Measurements from ENCODE around the gene FBXL17. TPM values are rescaled to one million over a fixed set of nuclear protein-coding genes. Genes with fewer than 3 reads are reported as not detected.

The FBXL17 gene
- total RNA-seq, 1 experiment from 2014 or later, result 16.2 TPM

DNA sequence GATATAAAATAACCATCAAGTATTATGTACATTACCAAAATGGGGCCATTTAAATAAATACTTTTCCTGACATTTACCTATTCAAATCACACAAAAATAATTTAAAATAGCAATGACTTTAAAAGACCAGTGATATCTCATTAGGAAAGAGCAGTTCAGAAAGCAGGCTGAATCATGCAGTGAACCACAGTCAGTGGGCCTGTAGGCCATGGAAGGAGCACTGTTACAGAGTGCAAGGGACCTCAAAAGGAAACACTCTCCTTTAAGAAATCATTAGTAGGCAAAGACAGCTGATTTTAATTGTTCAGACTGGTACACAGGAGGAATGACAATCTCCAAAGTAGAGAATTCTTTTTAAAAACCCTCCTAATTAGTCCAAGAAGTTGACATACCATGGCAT lies 427.6 kb downstream of the FBXL17 start:
- Histone ChIP-seq H3K4me3 (no peak overlapping the region), H3K36me3 (no peaks in the 10 kb centered on the region), H3K27me3 (no peaks in the 10 kb centered on the region), H3K9me3 (no peaks in the 10 kb centered on the region)
- no peak for DNase-seq

DNA sequence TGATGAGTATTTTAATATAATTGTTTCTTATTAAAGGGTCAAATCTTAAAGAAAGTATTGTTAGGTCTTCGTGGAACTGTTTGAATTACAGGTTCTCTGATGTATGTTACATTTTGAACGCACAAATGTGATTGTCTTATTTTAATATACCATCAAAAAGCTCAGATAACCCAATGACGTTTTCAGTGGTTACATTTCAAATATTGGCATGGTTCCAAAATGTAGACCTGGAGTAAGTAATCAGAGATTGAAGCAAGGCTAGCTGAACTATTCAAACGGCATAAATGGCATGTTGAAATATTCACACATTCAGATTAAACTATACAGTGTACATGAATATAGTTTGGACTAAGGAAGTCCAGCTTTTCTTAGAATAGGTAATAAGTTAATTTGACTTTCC lies 429.4 kb downstream of the FBXL17 start:
- Histone ChIP-seq H3K4me3 (no peak overlapping the region), H3K36me3 (no peaks in the 10 kb centered on the region)
- no peak for DNase-seq

DNA sequence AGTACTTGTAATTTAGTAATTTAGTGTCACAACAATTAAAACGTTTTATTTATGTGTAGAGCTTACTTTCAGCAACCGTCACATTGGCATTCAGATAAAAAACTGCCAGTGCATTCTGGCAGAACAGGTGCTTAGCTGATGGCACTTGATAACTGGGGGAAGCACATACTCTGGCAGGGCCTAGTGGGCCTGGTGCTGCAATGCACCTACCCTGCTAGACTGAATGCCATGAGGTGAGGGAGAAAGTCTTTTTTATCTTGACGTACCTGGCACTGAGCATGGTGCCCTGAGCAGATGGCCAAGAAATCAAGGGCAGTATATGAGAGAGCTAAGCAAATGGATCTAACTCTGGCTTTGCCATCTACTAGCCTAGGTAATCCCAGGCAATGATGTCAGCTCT lies 430.6 kb downstream of the FBXL17 start:
- DNase-seq, result no peak
- Histone ChIP-seq H3K36me3 (no peaks in the 10 kb centered on the region), H3K27me3 (no peaks in the 10 kb centered on the region), H3K4me3 (no peak overlapping the region), H3K9me3 (no peaks in the 10 kb centered on the region)

More for the DNA sequence above, 429.4 kb downstream of the FBXL17 start:
- Histone ChIP-seq H3K9me3 (no peaks in the 10 kb centered on the region), H3K27me3 (no peaks in the 10 kb centered on the region)

DNA sequence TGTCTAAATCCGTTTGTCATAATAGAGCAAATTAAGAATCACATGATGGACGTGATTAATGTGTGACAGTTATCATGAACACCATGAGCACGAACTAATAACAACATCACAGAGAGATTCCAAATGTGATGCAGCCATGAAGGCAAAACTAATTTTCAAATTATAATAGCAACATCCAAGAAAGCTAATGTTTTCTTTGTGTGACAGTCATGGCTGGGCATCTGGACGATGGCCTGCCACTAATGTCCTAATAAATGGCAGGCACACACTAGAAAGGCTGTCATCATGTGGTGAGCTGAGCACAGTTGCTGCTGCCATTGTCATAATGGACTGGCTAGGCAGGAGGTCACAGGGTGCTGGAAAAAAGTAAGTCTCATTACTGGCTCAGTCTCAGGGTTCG lies 431.1 kb downstream of the FBXL17 start:
- H3K4me3 ChIP-seq, result no peak overlapping the region
- H3K36me3 ChIP-seq, result no peaks in the 10 kb centered on the region
- no peaks in the 10 kb centered on the region for H3K9me3 ChIP-seq

DNA sequence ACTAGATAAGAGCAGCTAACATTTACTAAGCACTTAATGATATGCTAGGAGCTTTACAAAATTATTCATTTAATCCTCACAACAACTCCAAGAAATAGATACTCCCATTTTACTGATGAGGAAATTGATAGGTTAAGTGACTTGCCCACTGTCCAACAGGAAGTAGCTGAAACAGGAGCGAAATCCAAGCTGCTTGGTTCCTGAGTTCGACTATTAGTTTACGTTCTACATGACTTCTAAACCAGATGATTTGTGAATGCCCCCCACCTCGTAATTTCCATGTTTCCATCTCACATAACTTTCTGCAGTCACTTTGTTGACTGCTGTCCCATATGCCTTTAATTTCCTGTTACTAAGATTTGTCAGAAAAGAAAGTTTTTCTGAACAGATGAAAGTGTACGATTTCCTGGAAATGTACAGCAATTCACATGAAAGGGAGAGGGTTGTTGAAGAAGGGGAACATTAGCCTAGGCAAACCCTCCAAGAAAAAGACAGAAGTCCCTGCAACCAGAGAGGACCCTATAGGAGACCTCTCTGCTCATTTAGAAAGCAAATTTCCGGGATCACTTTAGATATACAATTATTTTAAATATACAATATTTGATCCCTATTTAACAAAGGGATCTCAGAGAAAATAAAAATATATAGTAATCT lies 432.1 kb downstream of the FBXL17 start:
- H3K4me3 ChIP-seq, result no peak overlapping the region
- no peak for DNase-seq
- H3K36me3 ChIP-seq, result no peaks in the 10 kb centered on the region
- H3K27me3 ChIP-seq, result no peaks in the 10 kb centered on the region
- H3K9me3 ChIP-seq, result no peaks in the 10 kb centered on the region

More for the DNA sequence above, 431.1 kb downstream of the FBXL17 start:
- no peaks in the 10 kb centered on the region for H3K27me3 ChIP-seq
- no peak for DNase-seq

DNA sequence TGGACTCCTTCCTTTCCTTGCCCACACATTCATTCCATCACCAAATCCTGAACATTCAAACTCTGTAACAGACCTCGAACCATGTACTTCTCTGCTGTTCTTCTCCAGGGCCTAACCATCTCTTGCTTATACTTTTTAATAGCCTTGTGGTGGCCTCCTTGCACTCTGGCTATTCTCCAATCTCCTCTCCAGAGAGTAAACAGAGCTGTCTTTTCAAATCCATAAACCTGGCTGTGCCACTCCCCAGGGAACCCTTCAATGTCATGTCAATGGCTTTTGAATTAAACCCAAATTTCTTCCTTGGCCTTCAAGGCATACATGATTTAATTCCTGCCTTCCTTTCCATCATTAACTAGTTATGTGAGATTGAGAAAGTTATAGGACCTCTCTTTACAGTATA lies 433.5 kb downstream of the FBXL17 start:
- Histone ChIP-seq H3K36me3 (no peaks in the 10 kb centered on the region), H3K4me3 (no peak overlapping the region), H3K9me3 (no peaks in the 10 kb centered on the region), H3K27me3 (no peaks in the 10 kb centered on the region)
- no peak for DNase-seq

DNA sequence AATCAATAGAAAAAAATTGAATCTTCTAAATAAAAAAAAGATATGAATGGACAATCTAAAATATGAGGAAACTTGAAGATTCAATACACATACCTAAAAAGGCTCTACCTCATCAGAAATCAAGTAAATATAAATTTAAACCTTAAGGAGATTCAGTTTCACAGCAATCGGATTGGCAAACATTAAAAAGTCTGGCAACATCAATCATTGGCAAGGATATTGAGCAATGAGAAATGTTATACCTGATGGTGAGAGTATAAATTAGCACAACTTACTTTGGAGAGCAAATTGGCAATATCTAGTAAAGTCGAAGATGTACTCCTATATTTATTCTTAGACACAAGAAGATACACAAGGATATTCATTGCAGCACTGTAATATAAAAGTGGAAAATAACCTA lies 436.8 kb downstream of the FBXL17 start:
- H3K36me3 ChIP-seq, result no peaks in the 10 kb centered on the region
- H3K4me3 ChIP-seq, result no peak overlapping the region
- no peak for DNase-seq
- H3K9me3 ChIP-seq, result no peaks in the 10 kb centered on the region
- H3K27me3 ChIP-seq, result no peaks in the 10 kb centered on the region

DNA sequence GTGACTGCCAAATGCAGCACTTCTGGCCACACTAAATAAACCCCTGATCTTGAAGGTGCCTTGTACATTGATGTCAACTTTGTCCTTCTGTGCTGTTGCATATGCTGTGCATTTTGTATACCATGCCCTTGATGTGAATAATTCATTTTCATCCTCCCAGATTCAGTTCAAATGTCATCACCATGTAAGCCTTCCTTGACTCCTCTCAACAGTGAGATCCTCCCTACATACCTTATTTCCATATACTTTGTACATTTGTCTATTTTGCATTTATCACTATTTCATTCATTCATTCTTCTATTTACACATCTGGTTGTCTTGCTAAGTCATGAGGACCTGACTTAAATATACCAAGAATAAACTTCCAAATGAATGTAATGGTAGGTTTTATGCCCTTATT lies 438.0 kb downstream of the FBXL17 start:
- no peak for DNase-seq
- Histone ChIP-seq H3K27me3 (no peaks in the 10 kb centered on the region), H3K4me3 (no peak overlapping the region), H3K9me3 (no peaks in the 10 kb centered on the region), H3K36me3 (no peaks in the 10 kb centered on the region)

DNA sequence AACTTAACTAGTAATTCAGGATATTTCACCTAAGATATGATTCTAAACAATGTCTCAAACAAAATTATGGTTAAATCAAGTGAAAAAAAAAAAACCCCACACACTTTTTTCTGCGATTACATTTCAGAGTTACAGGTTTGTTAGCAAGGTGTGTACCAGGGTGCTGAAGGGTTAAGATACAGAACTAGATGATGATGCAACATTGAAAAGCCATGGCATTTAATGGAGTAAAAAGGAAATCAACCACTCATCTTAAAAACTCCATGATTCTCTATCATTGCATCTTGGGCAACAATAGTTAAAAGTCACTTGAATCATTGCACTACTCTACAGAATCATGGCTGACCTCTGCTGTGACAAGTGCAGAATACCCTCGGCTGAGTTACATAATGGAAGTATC lies 440.9 kb downstream of the FBXL17 start:
- Histone ChIP-seq H3K4me3 (no peak overlapping the region), H3K27me3 (no peaks in the 10 kb centered on the region), H3K36me3 (no peaks in the 10 kb centered on the region), H3K9me3 (no peaks in the 10 kb centered on the region)
- no peak for DNase-seq

DNA sequence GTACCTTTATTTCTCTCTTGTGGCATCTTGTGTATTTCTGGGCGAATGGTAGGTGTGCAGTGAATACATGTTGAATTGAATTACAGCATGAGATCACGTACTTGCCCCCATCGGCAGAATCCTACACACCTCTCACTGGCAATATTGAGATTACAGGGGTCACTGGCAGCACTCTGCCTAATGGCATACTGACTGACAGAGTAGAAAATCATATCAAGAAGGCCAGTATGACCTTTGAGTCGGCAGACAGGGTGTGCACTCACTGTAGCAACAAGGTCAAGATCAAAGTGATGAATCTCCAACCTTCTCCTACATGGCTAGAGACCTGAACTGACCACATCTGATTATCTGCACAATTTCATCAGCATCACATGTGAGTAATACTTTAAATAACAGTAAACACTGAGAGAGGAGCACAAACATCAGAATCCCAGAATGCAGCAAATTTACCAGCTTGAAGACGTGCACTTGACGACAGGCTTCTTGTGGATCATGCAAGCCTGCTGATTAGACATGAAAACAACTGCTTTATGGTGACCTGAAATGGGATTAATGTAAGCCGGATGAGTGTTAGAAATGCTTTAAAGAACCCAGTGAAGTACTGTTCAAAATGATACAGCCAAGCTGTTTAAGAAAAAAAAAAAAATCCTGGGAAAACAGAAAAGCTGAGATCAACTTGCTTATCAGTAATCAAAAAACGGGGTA lies 444.1 kb downstream of the FBXL17 start:
- Histone ChIP-seq H3K9me3 (no peaks in the 10 kb centered on the region), H3K27me3 (no peaks in the 10 kb centered on the region), H3K4me3 (no peak overlapping the region), H3K36me3 (no peaks in the 10 kb centered on the region)
- no peak for DNase-seq

DNA sequence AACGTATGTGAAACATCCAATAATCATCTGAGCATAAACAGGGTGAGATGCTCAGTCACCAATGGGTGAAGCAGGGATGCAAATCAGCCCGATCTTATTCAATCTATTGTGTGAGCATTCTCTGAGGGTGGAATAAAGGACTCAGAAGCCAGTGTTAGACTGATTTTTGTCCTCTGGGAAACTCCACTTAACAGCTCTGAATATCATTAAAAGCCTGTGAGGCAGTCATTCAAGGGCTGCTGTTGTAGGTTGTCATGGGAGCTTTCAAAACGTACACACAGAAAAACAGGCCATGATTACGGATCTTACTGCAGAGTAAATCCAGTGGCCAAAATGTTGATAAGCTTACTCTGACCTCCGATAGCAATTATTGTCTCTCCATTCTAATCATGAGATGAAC lies 444.7 kb downstream of the FBXL17 start:
- Histone ChIP-seq H3K27me3 (no peaks in the 10 kb centered on the region), H3K4me3 (no peak overlapping the region), H3K9me3 (no peaks in the 10 kb centered on the region), H3K36me3 (no peaks in the 10 kb centered on the region)
- DNase-seq, result no peak

DNA sequence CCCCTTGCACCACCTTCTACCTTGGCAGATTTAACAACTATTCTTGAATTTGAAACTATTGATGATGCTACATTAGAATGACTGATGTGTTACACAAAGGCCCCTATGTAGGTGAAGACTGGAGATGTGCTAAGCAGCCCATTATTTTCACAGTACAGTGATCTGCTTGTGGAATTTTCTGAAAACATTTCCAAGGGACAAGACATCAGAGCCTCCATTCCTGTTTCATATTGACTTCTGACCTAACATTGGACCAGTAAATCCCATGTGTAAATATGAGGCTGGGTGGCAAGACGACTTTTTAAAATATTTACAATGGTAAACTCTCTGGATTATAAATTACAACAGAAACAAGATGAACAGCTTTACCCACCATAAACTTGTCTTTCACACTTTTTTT lies 445.4 kb downstream of the FBXL17 start:
- Histone ChIP-seq H3K27me3 (no peaks in the 10 kb centered on the region), H3K36me3 (no peaks in the 10 kb centered on the region), H3K4me3 (no peak overlapping the region), H3K9me3 (no peaks in the 10 kb centered on the region)
- DNase-seq, result no peak

DNA sequence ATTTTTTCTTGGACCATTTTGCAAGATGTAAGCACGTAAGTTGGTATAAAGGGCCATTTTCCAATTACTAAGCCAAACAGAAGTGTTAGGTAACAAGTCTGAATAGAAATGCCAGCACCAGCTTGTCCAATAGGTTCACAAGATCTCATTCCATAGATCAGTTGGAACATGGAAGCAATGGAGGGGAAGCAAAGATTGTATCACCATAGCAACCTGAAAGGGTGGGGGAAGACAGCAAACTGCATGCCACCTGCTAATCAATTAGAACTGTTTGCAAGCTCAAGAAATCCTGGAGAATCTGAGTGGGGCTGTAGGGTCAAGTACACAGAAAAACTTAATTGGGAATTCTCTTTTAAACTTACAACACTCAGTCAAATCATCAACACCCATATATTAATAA lies 446.3 kb downstream of the FBXL17 start:
- no peaks in the 10 kb centered on the region for H3K36me3 ChIP-seq
- no peak for DNase-seq
- no peaks in the 10 kb centered on the region for H3K27me3 ChIP-seq
- no peaks in the 10 kb centered on the region for H3K9me3 ChIP-seq
- H3K4me3 ChIP-seq, result no peak overlapping the region

DNA sequence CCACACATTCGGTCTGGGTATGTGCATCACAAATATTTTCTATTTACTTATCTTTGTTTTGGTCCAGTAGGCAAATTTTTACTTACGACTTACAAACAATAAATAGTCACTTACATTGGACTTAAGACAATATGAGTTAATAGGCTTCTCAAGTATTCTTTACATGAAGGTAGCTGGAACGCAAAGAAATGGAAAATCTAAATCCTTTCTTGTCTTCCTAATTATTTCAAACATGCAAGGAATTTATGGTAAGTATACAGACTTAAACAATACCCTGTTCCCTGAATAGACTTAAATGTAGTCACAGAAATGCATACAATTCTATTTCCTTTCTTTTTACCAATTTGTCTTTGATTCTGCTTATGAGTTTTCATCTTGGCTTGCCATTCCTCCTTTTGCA lies 448.6 kb downstream of the FBXL17 start:
- H3K4me3 ChIP-seq, result no peak overlapping the region
- H3K9me3 ChIP-seq, result no peaks in the 10 kb centered on the region
- H3K36me3 ChIP-seq, result no peaks in the 10 kb centered on the region
- H3K27me3 ChIP-seq, result no peaks in the 10 kb centered on the region
- no peak for DNase-seq

DNA sequence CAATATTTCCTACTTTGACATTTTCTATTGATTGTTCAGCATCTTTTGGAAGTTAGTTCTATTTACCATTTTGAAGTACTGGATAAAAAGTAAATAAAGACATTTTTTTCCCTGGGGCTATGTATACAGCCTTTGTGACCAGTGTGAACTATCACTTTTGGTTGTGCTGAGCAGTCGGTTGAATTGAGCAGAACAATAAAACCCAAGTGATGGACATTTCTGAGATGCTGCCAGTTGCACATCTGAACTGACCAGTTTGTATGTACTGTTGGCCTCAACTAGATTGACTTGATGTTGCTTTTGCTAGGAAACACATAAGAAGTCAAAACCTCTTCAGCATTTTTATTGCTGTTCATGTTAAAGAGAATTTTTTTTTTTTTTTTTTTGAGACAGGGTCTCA lies 451.0 kb downstream of the FBXL17 start:
- Histone ChIP-seq H3K4me3 (no peak overlapping the region), H3K27me3 (no peaks in the 10 kb centered on the region), H3K36me3 (no peaks in the 10 kb centered on the region), H3K9me3 (no peaks in the 10 kb centered on the region)
- no peak for DNase-seq

DNA sequence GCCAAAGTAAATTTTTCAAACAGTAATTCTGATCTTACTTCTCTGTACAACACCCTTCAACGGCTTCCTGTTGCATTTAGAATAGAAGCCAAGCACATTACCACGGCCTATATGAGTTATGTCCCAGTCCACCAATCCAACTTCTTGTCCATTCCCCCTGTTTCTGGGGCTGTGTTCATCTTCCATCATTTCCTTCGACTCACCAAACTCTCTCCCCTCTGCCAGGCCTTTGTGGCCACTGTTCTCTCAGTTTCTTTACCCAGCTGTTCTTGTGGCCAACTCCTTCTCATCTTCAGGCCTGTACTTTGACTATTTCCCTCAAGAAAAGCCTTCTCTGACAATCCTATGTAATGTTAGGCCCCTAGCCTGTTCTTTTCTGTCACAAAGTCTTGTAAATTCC lies 451.8 kb downstream of the FBXL17 start:
- peak; percentile 4 for DNase-seq
- Histone ChIP-seq H3K4me3 (no peak overlapping the region), H3K36me3 (no peaks in the 10 kb centered on the region), H3K27me3 (no peaks in the 10 kb centered on the region), H3K9me3 (no peaks in the 10 kb centered on the region)

DNA sequence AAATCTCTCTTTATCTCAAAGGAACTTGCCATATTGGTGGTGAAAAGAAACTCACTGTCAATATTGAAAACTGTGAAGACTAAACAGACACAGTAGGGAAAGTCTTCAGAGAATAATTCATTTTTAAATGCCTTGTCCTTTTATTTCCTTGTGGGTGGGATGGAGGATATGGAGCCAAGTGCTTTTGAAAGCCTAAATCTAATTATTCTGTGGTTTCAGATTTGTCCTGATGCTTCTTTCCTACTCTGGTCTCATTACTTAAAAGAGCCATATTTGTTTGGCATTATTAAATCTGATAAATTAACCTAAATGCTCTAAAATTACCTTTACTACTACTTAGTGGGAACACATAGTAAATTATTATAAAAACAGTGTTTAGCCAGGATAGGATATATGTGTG lies 452.8 kb downstream of the FBXL17 start:
- Histone ChIP-seq H3K9me3 (no peaks in the 10 kb centered on the region), H3K27me3 (no peaks in the 10 kb centered on the region), H3K4me3 (no peak overlapping the region), H3K36me3 (no peaks in the 10 kb centered on the region)
- no peak for DNase-seq

DNA sequence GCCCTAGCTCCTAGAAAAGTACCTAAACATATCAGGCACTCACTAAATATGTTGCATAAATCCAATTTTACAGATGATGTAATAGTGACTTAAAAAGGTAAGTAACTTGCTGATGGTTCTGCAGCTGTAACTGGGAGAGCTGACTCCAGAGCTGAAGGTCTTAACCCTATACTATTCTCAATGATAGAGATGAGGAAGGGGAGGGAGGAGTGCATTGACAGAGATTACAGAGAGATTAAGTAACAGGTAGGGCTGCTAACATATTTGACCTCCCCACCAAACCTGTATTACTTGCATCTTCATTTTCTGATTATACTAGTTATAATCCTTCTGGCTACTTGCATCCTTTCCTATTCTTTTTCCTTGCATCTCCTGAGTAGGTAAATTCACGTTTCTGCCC lies 455.8 kb downstream of the FBXL17 start:
- Histone ChIP-seq H3K4me3 (no peak overlapping the region), H3K27me3 (no peaks in the 10 kb centered on the region), H3K36me3 (no peaks in the 10 kb centered on the region), H3K9me3 (no peaks in the 10 kb centered on the region)
- no peak for DNase-seq
